Activated naive CD8-positive, alpha-beta T cell treated with anti-CD3 and anti-CD28 coated beads, Interleukin-2, amount 50 U/mL, for 16 hours (primary cell): Measurements from ENCODE around the gene B4GALT5.
A peak's percentile ranks its signal among the peaks of the same experiment; 100 is the strongest.
"Not testable (repeated sequence)": the region's sequence is repeated elsewhere in the genome, so short reads cannot be mapped to it uniquely, and the experiment has no call there.

Source experiments
- DNase-seq: peaks from one replicate; pipeline ENCODE4 v3.0.0-alpha.2; 2020; ENCODE audit warnings: low read depth, low spot score

The B4GALT5 gene, protein sequence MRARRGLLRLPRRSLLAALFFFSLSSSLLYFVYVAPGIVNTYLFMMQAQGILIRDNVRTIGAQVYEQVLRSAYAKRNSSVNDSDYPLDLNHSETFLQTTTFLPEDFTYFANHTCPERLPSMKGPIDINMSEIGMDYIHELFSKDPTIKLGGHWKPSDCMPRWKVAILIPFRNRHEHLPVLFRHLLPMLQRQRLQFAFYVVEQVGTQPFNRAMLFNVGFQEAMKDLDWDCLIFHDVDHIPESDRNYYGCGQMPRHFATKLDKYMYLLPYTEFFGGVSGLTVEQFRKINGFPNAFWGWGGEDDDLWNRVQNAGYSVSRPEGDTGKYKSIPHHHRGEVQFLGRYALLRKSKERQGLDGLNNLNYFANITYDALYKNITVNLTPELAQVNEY

DNA sequence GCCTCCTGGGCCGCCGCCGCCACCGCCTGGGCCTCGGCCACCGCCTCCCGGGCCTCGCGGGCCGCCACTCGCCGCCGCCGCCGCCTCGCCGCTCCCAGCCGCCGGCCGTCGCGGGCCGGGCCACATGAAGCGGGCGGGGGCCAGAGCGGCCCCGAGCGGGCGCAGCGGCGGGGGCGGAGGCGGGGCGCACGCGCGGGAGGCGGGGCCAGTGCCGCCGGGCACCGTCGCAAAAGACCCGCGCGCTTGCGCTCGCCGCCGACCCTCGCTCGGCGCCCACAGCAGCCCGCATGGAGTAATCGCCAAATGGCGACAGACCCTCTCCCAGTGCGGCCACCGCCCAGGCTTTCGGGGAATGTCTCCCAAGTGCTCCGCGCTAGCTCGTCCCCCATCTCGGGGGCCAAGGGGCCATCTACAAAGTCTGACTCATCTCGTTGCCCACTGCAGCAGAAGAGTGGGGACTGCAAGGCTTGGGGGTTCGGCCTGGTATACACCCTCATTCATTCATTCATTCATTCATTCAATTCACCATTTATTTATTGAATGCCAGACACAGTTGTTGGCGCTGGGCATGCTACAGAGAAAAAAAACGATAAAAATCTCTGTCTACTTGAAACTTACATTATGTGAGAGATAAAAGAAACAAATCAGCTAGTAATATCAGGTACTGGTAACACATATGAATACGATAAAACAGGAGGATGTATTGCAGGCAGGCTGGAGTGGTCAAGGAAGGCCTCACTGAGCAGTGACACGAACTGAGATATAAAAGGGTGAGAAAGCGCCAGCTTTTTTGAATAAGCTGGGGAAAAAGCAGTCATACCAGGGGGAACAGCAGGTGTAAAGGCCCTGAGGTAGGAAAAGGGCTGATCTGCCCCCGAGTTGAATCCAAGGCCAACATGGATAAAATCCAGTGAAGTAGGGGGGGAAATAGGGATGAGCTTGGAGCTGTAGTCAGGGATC lies at the start of gene B4GALT5:
B4GALT5 (minus strand) TSS at position 126 of the 960 bp plus-strand sequence. CDS start 188 bp downstream, outside the sequence.
- peak; percentile 32 for DNase-seq

DNA sequence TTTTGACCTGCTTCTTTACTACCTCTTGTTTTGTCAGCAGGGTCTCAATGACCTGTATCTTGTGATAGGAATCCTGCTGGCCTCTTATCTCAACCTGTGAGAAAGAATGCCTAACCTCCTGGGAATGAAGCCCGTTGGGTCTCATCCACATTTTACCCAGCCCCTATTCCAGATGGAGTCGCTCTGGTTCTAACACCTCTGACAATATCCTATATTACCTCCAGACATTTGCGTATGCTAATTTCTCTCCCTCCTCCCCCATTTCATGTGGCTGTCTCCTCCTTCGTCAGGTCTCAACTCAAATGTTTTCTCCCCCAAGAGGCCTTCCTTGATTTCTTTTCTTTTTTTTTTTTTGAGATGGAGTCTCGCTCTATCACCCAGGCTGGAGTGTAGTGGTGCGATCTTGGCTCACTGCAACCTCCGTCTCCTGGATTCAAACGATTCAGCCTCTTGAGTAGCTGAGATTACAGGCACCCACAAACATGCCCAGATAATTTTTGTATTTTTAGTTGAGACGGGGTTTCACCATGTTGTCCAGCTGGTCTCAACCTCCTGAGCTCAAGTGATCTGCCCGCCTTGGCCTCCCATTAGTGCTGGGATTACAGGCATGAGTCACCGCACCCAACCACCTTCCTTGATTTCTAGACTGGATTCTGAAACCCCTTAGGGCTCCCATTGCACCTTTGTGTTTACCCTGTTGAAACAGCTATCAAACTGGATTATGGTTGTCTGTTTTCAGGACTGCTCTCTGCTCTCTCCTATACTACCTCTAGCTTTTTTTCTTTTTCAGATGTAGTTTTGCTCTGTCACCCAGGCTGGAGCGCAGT lies 49.5 kb upstream of the B4GALT5 start:
- DNase-seq: no peak

DNA sequence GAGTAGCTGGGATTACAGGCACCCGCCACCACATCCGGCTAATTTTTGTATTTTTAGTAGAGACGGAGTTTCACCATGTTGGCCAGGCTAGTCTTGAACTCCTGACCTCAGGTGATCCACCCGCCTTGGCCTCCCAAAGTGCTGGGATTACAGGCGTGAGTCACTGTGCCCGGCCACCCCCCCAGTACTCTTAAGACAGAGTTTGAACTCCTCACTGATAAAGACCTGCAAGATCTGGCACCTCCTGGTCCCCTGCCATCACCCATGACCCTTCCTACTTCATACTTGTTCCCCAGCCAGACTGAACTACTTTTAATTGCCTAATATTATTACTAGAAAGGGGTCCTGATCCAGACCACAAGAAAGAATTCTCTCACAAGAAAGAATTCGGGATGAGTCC lies 48.2 kb upstream of the B4GALT5 start:
- not testable (repeated sequence) for DNase-seq

DNA sequence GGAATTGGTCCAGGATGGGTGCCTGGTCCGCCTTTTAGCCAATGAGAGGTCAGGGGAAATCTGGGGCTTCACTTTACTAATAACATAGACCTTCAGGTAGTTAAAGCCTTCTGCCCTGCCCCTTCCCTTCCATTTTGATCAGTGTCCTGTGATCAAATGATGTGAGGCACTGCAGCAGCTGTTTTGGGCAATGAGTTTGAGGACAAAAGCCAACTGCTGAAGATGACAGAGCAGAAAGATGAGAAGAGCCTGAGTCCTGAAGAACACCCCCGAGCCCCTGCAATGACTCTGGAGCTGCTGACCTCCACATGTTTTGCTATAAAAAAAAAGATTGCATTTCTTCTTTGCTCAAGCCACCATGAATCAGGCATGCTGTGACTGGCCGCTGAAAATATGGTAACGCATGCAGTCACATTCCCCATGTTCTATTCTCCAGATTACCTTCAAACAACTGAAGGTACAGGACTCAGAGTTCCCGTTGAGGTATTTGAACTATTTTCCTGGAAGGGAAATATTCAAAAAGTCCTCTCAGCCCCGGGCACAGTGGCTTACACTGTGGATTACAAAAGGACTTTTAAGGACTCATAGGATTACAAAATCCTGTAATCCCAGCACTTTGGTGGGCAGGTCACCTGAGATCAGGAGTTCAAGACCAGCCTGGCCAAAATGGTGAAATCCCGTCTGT lies 45.7 kb upstream of the B4GALT5 start:
- no peak for DNase-seq

DNA sequence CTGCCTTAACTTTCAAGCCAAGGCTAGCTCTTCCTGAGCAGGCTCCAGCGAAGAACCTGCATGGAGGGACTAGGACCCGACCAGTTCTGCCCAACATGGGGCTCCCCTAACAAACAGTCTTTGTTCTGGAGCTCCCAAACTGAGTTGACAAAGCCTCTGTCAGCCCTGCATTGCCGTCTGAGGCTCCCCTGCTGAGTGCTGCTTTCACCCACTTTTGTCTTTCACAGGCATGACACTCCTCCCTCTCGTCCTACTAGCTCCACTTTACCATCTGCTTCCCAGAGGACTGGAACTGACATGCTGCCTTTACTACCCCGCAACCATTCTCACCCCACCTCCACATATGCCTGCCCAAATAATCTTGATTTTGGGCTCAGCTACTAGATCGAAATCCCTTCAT lies 45.1 kb upstream of the B4GALT5 start:
- no peak for DNase-seq

DNA sequence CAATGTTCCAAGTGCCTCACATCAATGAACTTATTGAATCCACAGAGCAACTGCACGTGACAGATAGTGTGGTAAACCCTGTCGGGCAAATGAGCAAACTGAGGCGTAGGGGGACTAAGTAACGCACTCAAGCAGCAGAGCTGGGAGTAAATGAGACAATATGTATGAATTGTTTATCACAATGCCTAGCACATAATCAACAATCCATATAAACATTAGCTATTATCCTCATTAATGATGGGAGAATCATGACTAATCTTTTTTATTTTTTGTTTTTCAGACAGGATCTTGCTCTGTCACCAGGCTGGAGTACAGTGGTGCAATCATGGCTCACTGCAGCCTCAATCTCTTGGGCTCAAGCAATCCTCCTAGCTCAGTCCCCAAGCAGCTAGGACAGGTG lies 43.9 kb upstream of the B4GALT5 start:
- no peak for DNase-seq

DNA sequence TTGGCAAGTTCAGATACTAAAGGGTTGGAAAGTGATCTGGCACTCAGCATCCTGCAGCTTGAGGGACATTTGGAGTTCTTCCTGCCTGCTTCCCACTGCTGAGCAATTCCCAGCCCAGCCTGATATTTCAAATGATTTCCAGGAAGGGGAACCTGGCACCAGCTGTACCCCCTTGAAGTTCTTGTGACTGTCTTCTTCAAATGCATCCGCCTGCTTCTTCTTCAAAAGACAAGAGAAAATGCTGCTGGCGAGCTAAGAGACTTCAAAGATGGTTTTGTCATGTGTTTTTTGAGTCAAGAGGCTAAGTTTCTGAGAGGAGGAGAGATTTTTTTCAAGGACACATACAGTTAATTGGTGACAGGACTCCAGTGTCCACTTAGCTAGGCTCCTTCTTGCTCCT lies 42.6 kb upstream of the B4GALT5 start:
- no peak for DNase-seq

DNA sequence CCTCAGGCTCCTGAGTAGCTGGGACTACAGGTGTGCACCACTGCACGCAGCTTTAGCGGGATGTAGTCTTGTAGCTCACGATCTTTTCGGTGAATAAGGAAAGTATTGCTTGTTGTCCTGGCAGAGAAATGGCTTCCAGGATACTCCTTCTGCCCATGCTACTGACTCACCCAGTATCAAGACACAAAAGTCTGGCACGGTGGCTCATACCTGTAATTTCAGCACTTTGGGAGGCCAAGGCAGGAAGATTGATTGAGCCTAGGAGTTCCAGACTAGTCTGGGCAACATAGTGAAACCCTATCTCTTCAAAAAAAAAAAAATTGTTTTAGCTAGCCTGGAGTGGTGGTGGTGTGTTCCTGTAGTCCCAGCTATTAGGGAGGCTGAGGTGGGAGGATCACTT lies 40.9 kb upstream of the B4GALT5 start:
- DNase-seq: no peak

DNA sequence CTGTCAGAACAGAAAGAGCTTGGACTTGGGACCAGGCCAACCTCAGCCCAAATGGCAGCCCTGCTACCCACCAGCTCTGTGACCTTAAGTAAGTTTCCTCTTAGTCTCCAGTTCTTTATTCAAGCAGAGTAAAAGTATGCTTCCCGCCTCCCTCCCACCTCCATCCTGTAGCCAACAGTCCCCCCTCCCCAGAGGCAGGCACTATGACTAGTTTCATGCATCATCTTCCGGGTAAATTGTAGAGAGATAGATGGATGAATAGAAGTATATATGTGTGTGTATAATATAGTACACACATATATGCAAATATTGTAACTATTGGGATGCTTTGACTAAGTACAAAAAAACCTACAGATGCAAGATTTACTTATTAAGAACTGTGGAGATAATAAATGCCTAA lies 39.5 kb upstream of the B4GALT5 start:
- DNase-seq: no peak

DNA sequence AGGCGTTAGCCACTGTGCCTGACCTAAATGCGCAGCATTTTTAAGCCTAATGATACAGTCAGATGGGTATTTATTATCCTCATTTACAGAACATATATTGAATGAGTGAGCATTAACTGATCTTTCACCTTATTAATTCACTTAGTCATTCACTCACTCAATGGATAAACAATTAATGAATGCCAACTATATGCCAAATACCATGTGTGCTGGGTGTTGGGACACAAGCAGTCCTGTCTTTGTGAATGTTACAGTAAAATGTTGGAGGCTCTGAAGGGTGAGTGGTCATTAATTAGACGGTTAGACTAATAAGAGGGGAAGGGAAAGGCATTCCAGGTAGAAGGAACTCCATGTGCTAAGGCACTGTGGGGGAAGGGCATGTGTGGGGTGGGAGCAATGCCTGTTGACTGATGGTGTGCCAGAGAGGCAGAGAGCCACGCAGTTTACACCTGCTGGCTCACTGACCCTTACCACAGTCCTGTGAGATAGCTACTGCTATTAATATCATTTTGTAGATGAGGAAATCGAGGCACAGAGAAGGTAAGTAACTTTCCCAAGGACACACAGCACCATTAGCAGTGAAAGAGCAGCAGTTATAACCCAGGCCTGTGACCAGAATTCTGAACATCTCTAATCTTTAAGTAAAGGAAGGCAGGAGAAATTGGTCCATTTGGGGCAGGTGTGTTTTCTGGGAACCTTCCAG lies 38.7 kb upstream of the B4GALT5 start:
- no peak for DNase-seq

DNA sequence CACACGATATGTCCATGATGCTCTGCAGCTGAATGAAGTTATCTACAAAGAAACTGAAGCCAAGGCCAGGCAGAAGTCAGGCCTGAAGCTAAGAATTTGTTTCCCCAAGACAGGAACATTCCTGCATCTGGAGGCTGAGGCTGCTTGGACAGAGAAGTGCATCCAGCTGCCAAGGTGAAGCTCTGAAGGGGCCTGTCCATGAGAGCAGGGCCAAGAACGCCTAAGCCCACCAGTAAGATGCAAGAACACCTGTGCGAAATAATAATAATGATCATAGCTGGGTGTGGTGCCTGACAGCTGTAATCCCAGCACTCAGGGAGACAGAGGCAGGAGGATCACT lies 37.7 kb upstream of the B4GALT5 start:
- DNase-seq: no peak

DNA sequence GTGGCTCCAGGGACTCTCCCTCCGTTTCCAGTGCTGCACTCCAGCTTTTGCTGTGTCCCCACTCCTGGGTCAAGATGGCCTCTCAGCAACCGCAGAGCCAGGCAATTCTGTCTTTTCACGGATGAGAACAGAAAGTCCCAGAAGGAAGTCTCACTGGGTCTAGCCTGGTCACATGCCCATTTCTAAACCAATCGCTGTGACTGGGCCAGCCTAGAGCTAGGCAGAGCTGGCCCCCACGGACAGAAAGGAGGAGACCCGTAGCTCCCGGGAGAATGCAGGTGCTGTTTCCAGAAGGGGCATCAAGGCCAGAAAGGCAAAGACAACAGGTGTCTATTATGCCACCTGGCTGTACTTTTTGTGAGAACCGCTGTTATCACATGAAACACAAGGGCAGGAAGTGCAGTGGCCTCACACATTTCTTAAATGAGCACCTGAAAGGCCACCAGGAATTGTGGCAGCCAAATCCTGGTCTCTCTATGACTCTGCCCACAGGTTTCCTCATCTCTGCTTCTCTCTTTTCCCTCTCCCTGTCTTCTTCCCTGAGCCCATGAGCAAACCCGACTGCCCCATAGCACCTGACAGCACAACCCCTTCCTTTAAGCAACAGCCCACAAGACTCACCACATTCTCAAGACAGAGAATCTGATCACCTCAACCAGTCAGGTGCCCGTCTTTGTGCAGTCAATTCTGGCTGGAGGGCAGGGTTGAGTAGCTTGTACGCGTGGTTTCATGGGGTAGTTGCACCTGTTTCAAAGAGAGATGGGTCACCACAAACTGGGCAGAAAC lies 37.1 kb upstream of the B4GALT5 start:
- DNase-seq: no peak

DNA sequence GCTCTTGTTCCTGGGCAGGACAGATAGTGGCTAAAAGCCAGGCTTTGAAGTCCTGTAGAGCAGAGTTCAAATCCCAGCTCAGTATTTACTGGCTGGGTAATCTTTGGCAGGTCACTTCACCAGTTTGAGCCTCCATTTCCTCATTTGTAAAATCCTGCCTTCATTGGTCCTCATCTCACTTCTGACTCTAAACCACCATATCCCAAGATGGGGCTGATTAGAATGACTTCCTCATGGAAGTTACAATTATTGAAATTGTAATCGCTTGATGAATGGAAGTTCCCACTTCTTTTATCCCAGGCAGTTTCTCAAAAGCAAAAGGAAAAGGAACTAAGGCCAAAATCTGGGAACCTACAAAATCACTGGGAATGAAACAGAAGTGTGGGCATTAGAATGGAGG lies 35.9 kb upstream of the B4GALT5 start:
- no peak for DNase-seq

DNA sequence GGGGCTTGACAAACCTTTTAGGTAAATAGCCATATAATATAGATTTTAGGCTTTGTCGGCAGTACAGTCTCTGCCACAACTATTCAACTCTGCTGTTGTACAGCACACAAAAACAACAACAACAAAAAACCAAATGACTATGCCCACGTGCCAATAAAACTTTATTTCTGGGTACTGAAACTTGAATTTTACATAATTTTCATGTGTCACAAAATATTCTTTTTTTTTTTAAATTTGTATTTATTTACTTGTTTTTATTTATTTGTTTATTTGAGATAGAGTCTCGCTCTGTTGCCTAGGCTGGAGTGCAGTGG lies 34.8 kb upstream of the B4GALT5 start:
- no peak for DNase-seq

DNA sequence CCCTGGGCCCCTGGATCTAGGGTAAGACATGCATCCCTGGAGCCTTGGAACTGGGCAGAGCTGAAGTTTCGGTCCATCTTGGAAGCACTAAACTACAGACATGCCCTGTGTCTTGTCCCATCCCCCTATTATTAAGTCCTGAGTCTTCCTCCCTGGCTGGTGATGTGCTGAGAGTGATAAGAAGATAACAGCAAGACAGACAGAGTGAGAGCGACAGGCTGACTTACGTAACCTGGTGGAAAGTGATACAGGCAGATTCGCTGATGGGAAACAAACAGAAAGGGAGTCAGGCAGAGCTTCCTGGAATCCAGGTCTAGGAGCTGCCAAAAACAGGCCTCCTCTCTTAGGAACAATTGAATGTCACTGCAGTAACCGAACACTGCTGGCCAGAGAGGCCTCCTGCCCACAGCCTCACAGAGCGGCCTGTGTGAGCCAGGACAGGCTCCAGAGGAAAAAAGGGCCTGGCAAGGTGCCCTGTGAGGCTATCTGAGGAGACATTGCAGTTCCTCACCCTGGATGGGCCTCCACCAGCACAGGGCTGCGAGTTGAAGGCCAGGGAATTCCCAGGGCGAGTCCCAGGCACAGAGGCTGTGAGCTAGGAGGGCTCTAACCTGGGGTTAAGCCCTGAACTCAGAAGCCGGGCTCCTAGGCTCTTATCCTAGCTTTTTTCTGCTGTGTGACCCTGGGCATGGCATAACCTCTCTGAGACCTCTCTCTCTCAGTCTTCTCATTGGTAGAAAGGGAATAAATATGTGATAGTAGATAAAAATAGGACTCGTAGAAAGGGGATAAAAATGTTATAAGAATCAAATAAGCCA lies 34.2 kb upstream of the B4GALT5 start:
- DNase-seq: no peak

DNA sequence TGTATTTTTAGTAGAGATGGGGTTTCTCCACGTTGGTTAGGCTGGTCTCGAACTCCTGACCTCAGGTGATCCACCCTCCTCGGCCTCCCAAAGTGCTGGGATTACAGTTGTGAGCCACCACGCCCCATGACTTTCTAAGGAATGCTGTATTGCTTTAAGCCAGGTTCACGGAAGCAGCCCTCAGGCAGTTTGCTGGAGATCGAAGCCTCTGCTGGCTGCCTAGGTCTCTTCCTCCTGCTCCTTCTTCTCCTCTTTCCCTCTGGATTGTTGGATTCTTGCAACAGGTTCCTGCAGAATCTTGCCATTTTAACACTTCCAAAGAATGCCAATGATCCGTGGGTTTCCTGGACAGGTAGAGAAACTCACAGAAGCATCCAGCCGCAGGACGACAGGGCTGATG lies 29.3 kb upstream of the B4GALT5 start:
- DNase-seq: no peak

DNA sequence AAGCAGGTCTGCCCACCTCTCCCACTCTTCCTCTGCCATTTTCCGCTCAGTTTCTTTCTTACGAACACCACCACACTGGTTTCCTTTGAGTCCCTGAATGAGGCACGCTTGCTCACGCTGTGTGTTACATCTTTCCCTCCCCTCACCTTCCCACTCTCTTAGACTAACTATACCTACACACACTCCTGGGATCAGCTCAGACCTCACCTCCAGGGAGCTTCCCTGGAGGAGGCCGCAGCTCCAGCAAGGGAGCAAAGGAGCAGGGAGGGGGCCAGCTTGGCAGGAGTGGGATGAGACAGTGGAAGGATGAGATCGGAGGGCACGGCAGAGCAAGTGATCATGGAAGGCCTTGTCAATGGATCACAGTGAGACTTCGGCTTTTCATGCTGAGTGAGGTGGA lies 28.3 kb upstream of the B4GALT5 start:
- no peak for DNase-seq

DNA sequence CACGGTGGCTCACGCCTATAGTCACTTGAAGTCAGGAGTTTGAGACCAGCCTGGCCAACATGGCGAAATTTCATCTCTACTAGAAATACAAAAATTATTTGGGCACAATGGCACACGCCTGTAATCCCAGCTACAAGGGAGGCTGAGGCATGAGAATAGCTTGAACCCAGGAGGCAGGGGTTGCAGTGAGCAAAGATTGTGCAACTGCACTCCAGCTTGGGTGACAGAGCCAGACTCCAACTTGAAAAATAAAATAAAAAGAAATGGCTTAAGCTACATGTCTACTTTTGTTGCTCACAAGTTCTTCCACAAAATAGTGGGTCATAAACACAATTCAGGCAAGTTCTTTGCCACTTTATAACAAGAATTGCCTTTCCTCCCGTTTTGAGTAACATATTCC lies 27.1 kb upstream of the B4GALT5 start:
- no peak for DNase-seq

DNA sequence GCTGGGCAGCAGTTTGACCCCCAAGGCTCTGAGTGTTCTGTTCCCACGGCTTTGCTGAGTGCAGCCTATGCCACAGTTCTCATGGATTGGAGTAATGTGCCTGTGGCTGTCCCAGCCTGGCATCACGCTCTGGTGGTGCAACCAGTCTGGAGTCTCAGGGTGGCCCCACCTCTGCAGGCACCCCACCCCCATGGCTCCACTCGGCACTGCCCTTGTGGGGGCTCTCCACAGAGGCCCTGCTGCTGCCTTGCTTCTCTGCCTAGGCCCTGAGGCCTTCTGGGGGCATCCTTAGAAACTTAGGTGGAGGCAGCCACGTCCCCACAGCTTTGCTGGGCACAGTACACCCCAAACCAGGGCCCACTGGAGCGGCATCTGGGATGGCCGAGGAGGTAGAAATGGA lies 25.4 kb upstream of the B4GALT5 start:
- no peak for DNase-seq
